Measurements from ENCODE around the gene ACBD4. TPM values are rescaled to one million over a fixed set of nuclear protein-coding genes. Genes with fewer than 3 reads are reported as not detected.

Gene ACBD4, protein sequence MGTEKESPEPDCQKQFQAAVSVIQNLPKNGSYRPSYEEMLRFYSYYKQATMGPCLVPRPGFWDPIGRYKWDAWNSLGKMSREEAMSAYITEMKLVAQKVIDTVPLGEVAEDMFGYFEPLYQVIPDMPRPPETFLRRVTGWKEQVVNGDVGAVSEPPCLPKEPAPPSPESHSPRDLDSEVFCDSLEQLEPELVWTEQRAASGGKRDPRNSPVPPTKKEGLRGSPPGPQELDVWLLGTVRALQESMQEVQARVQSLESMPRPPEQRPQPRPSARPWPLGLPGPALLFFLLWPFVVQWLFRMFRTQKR
- total RNA-seq, result 10 to 100 TPM in 2 of 4 donors, 1 to 10 TPM in 2; 6.4 to 23.2 (median 8.5) TPM

DNA sequence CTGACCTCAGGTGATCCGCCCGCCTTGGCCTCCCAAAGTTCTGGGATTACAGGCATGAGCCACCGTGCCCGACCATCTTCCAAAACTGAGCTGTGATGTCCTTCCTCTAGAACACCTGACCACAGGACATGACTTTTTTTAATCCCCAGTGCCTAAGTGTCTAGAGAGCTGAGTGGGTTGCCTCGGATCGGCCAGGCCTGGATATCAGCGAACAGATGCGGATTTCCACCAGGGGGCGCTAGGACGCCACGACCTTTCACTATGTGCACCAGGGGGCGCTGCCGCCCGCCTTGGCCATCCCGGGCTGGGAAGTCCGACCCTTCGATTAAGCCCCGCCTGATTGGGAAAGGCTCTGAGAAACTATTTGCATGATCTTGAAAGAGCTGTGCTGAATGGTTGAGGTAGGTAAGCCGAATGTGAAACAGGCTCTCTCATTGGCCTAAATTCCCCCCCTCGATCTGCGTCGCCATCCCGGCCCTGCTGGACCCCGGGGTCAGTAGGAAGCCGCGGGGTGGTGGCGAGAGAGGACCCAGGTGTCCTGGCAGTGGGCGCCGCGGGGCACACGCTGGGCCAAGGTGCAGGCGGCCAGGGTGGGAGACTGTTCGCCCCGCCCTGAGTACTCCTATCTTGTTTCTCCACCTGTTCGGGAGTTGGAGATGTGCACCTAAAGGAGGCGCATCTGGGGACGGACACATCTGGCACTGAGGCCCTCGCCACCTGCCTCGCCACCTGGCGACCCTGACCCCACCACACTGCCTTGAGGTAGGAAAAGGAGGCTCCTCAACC, at the start of gene ACBD4:
ACBD4 (plus strand) TSS at position 496 of the 786 bp plus-strand sequence. CDS start 458 bp downstream, outside the sequence.
- DNase-seq (ENCODE audit: low spot score), result peak; percentile 97
- ATAC-seq (ENCODE audit: low FRiP score), result peak; percentile 79
- TF ChIP-seq, protein P1, sequence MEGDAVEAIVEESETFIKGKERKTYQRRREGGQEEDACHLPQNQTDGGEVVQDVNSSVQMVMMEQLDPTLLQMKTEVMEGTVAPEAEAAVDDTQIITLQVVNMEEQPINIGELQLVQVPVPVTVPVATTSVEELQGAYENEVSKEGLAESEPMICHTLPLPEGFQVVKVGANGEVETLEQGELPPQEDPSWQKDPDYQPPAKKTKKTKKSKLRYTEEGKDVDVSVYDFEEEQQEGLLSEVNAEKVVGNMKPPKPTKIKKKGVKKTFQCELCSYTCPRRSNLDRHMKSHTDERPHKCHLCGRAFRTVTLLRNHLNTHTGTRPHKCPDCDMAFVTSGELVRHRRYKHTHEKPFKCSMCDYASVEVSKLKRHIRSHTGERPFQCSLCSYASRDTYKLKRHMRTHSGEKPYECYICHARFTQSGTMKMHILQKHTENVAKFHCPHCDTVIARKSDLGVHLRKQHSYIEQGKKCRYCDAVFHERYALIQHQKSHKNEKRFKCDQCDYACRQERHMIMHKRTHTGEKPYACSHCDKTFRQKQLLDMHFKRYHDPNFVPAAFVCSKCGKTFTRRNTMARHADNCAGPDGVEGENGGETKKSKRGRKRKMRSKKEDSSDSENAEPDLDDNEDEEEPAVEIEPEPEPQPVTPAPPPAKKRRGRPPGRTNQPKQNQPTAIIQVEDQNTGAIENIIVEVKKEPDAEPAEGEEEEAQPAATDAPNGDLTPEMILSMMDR (IDR thresholded peaks at IDR 0.05), result peak in 2 of 3 donors; percentile 99 to 100

DNA sequence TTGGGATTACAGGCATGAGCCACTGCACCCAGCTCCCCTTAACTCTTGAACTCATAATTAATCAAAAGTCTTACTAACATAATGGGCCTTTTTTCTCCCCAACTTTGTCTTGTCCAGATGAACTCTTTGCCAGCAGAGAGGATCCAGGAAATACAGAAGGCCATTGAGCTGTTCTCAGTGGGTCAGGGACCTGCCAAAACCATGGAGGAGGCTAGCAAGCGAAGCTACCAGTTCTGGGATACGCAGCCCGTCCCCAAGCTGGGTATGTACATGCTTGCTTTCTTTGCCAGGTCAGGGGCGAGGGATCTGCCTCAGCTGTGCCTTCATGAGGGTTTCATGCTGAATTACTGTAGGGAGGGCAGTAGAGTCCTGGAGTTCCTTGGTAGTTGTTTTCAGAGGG, 49.1 kb upstream of the ACBD4 start:
- ATAC-seq (ENCODE audit: low FRiP score) (no peak), DNase-seq (ENCODE audit: low spot score) (no peak)
- TF ChIP-seq, protein P1 (IDR thresholded peaks at IDR 0.05), result no peak

DNA sequence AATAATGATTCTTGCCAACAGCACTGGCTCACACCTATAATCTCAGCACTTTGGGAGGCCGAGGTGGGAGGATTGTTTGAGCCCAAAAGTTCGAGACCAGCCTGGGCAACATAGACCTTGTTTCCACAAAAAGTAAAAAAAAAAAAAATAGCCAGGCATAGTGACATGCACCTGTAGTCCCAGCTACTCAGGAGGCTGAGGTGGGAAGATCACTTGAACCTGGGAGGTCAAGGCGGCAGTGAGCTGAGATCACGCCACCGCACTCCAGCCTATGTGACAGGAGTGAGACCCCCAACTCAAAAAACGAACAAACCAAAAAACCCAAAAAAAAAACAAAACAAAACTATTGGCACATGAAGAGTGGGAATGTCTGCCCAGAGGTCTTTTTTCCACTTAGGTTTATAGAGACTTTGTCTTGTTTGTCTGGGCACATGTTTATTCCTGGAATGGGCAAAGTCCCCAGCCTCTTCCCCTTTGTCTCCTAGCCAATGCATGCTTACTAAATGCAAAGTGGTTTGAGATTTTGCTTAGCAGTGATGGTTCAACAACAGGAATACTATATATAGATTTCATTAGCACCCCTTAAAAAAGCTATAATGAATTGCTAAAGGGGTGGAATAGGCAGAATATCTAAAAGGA, 48.5 kb upstream of the ACBD4 start:
- DNase-seq (ENCODE audit: low spot score), result no peak
- no peak for ATAC-seq (ENCODE audit: low FRiP score)
- TF ChIP-seq, protein P1 (IDR thresholded peaks at IDR 0.05), result no peak

DNA sequence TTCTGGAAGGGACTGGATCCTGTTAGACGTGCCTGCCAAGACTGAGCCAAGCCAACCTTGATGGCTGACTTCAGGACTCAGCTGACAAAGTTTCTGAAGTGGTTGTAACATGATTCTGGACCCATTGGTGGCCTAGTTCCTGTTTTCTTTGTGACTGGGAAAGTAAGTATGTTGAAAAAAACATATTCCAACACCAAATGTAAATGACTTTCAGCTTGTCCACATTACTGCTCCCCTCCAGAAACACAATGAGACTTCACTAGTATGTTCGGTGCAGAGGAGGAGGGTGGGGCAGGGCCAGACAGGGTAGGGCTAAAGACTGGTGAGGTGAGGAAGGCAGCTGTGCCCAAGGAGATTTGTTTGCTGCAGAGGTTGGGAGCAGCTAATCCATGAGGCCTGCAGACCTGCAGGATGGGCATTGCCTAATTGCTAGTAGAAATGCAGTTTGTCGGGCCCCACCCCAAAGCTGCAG, 47.9 kb upstream of the ACBD4 start:
- TF ChIP-seq, protein P1 (IDR thresholded peaks at IDR 0.05), result no peak
- DNase-seq (ENCODE audit: low spot score) (no peak), ATAC-seq (ENCODE audit: low FRiP score) (no peak)

DNA sequence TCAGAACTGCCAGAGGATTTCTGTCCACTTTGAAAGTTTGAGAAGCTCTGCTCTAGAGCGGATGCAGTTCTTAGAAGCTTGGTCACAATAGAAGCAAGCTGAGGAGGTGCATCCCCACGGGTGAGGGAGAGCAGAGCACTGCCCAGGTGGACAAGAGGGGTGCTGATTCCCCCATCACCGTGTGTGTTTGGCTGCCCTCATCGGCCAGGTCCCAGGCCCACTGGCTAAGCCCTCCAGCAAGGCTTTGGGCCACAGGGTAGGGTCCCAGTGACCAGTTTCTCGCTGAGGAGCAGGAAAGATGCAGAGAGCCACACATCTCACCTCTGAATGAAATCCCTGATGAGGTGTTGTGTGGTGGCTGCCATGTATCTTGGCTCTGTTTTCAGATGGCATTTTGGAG, 47.5 kb upstream of the ACBD4 start:
- ATAC-seq (ENCODE audit: low FRiP score), result no peak
- no peak for DNase-seq (ENCODE audit: low spot score)
- TF ChIP-seq, protein P1 (IDR thresholded peaks at IDR 0.05), result no peak

DNA sequence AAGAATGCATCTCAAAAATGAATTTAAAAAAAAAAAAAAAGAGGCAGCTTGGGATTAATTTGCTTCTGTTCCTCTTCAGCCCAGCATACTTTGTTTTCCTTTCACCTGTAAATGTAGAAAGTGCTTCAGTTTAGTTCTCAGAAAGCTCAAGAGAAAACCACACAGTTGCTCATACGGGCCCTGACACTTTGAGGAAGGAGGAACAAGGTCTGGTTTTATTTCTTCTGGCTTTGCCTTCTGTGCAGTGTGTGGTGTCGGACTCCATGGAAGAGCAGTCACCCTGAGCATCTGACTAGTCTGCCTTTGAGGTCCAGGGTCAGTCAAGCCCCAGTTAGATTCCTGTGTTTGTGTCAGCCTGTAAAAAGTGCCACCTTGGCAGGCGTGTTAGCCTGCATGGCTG, 46.7 kb upstream of the ACBD4 start:
- ATAC-seq (ENCODE audit: low FRiP score) (no peak), DNase-seq (ENCODE audit: low spot score) (no peak)
- TF ChIP-seq, protein P1 (IDR thresholded peaks at IDR 0.05), result no peak

Data from omental fat pad (tissue), 4 donors.